ENCODE data around the gene FARS2.

FARS2 gene

GRCh38 chr6:5536644-5537043, 275.3 kb downstream of the FARS2 start:
- no peak overlapping the region for H2BK12ac ChIP-seq (ENCODE audit: low read length)
- WGBS (ENCODE audit: extremely low coverage, insufficient coverage, insufficient read length): no CpG with 5 or more reads among the region's 1 CpG
- no peak overlapping the region for H3K14ac ChIP-seq (ENCODE audit: low read length)
- H3K36me3 ChIP-seq (ENCODE audit: control insufficient read depth in 1 of 2, insufficient read depth in 2 of 2, low read length in 2 of 2): no peaks in the 10 kb centered on the region
- H3K4me2 ChIP-seq (ENCODE audit: low read length): no peak overlapping the region
- H3K4me3 ChIP-seq (ENCODE audit: low read depth, low read length): no peak overlapping the region
- H3K23ac ChIP-seq (ENCODE audit: low read length): no peak overlapping the region
- H2AFZ ChIP-seq (ENCODE audit: insufficient read depth, low read length, poor library complexity): no peak overlapping the region
- H2BK5ac ChIP-seq (ENCODE audit: low read depth, low read length, poor library complexity): no peak overlapping the region
- no peak overlapping the region for H2BK120ac ChIP-seq (ENCODE audit: insufficient read depth, low read length, poor library complexity)
- no peak overlapping the region for H3K18ac ChIP-seq (ENCODE audit: low read length)
- no peaks in the 10 kb centered on the region for H3K4me1 ChIP-seq (ENCODE audit: control insufficient read depth in 1 of 2, insufficient read depth in 2 of 2, low read length in 2 of 2)
- H3K9me3 ChIP-seq (ENCODE audit: insufficient read depth, low read depth, low read length): no peaks in the 10 kb centered on the region
- H3K27me3 ChIP-seq (ENCODE audit: insufficient read depth, low read length): no peaks in the 10 kb centered on the region
- H4K91ac ChIP-seq (ENCODE audit: low read depth, low read length): no peak overlapping the region
- H3K79me2 ChIP-seq (ENCODE audit: control insufficient read depth, insufficient read depth, low read length, poor library complexity): no peaks in the 10 kb centered on the region
- peak in 1 of 2 donors; percentile 52 for DNase-seq
- H4K8ac ChIP-seq (ENCODE audit: low read depth, low read length): no peak overlapping the region
- H2AK5ac ChIP-seq (ENCODE audit: low read length): no peak overlapping the region
- H3K4ac ChIP-seq (ENCODE audit: low read depth, low read length): no peak overlapping the region
- H4K12ac ChIP-seq (ENCODE audit: low read depth, low read length): no peak overlapping the region
- H3K9ac ChIP-seq (ENCODE audit: low read length): no peak overlapping the region
- H3K27ac ChIP-seq (ENCODE audit: low read depth, low read length): no peak overlapping the region
- no peaks in the 10 kb centered on the region for H3K79me1 ChIP-seq (ENCODE audit: low read length)

- H2BK120ac ChIP-seq (ENCODE audit: insufficient read depth, low read length, poor library complexity): no peak overlapping the region
- no peak overlapping the region for H3K14ac ChIP-seq (ENCODE audit: low read length)
- peaks cover under 1% of the 10 kb centered on the region for H3K79me1 ChIP-seq (ENCODE audit: low read length)
- no peak overlapping the region for H4K91ac ChIP-seq (ENCODE audit: low read depth, low read length)
- no peak overlapping the region for H2BK12ac ChIP-seq (ENCODE audit: low read length)
- no peak overlapping the region for H4K8ac ChIP-seq (ENCODE audit: low read depth, low read length)
- DNase-seq: no peak
- no peak overlapping the region for H3K23ac ChIP-seq (ENCODE audit: low read length)
- H3K79me2 ChIP-seq (ENCODE audit: control insufficient read depth, insufficient read depth, low read length, poor library complexity): no peaks in the 10 kb centered on the region
- no peaks in the 10 kb centered on the region for H3K36me3 ChIP-seq (ENCODE audit: control insufficient read depth in 1 of 2, insufficient read depth in 2 of 2, low read length in 2 of 2)
- no peaks in the 10 kb centered on the region for H3K27me3 ChIP-seq (ENCODE audit: insufficient read depth, low read length)
- no peak overlapping the region for H4K12ac ChIP-seq (ENCODE audit: low read depth, low read length)
- no peak overlapping the region for H3K18ac ChIP-seq (ENCODE audit: low read length)
- no peak overlapping the region for H2AFZ ChIP-seq (ENCODE audit: insufficient read depth, low read length, poor library complexity)
- no peak overlapping the region for H3K27ac ChIP-seq (ENCODE audit: low read depth, low read length)
- WGBS (ENCODE audit: extremely low coverage, insufficient coverage, insufficient read length): no CpG with 5 or more reads among the region's 8 CpGs
- no peak overlapping the region for H3K9ac ChIP-seq (ENCODE audit: low read length)
- no peaks in the 10 kb centered on the region for H3K9me3 ChIP-seq (ENCODE audit: insufficient read depth, low read depth, low read length)
- no peaks in the 10 kb centered on the region for H3K4me1 ChIP-seq (ENCODE audit: control insufficient read depth in 1 of 2, insufficient read depth in 2 of 2, low read length in 2 of 2)
- no peak overlapping the region for H2BK5ac ChIP-seq (ENCODE audit: low read depth, low read length, poor library complexity)
- H3K4me3 ChIP-seq (ENCODE audit: low read depth, low read length): no peak overlapping the region
- no peak overlapping the region for H3K4me2 ChIP-seq (ENCODE audit: low read length)
- no peak overlapping the region for H2AK5ac ChIP-seq (ENCODE audit: low read length)
- H3K4ac ChIP-seq (ENCODE audit: low read depth, low read length): no peak overlapping the region
Observed at GRCh38 chr6:5537132-5537531, 275.8 kb downstream of the FARS2 start.

GRCh38 chr6:5537967-5538366, 276.7 kb downstream of the FARS2 start:
- Histone ChIP-seq H3K4me3 (ENCODE audit: low read depth, low read length) (no peak overlapping the region), H3K79me1 (ENCODE audit: low read length) (peaks cover 2% of the 10 kb centered on the region), H3K27me3 (ENCODE audit: insufficient read depth, low read length) (no peaks in the 10 kb centered on the region), H2BK120ac (ENCODE audit: insufficient read depth, low read length, poor library complexity) (no peak overlapping the region), H2BK12ac (ENCODE audit: low read length) (no peak overlapping the region), H4K8ac (ENCODE audit: low read depth, low read length) (no peak overlapping the region), H2BK5ac (ENCODE audit: low read depth, low read length, poor library complexity) (no peak overlapping the region), H2AFZ (ENCODE audit: insufficient read depth, low read length, poor library complexity) (no peak overlapping the region), H3K79me2 (ENCODE audit: control insufficient read depth, insufficient read depth, low read length, poor library complexity) (no peaks in the 10 kb centered on the region), H2AK5ac (ENCODE audit: low read length) (no peak overlapping the region), H3K4me1 (ENCODE audit: control insufficient read depth in 1 of 2, insufficient read depth in 2 of 2, low read length in 2 of 2) (peaks cover 0 to under 1% of the 10 kb centered on the region in 2 experiments), H3K27ac (ENCODE audit: low read depth, low read length) (no peak overlapping the region), H3K23ac (ENCODE audit: low read length) (no peak overlapping the region), H3K4me2 (ENCODE audit: low read length) (no peak overlapping the region), H3K9me3 (ENCODE audit: insufficient read depth, low read depth, low read length) (no peaks in the 10 kb centered on the region), H3K36me3 (ENCODE audit: control insufficient read depth in 1 of 2, insufficient read depth in 2 of 2, low read length in 2 of 2) (no peaks in the 10 kb centered on the region), H3K18ac (ENCODE audit: low read length) (no peak overlapping the region), H3K9ac (ENCODE audit: low read length) (no peak overlapping the region), H4K12ac (ENCODE audit: low read depth, low read length) (no peak overlapping the region), H4K91ac (ENCODE audit: low read depth, low read length) (no peak overlapping the region), H3K4ac (ENCODE audit: low read depth, low read length) (no peak overlapping the region), H3K14ac (ENCODE audit: low read length) (no peak overlapping the region)
- peak in 1 of 2 donors; percentile 40 for DNase-seq
- no CpG with 5 or more reads among the region's 1 CpG for WGBS (ENCODE audit: extremely low coverage, insufficient coverage, insufficient read length)

- Histone ChIP-seq H3K4me3 (ENCODE audit: low read depth, low read length) (no peak overlapping the region), H3K27me3 (ENCODE audit: insufficient read depth, low read length) (no peaks in the 10 kb centered on the region), H2AFZ (ENCODE audit: insufficient read depth, low read length, poor library complexity) (no peak overlapping the region), H3K79me2 (ENCODE audit: control insufficient read depth, insufficient read depth, low read length, poor library complexity) (no peaks in the 10 kb centered on the region), H2AK5ac (ENCODE audit: low read length) (no peak overlapping the region), H3K4ac (ENCODE audit: low read depth, low read length) (no peak overlapping the region), H3K4me2 (ENCODE audit: low read length) (no peak overlapping the region), H3K14ac (ENCODE audit: low read length) (no peak overlapping the region), H3K18ac (ENCODE audit: low read length) (no peak overlapping the region), H2BK5ac (ENCODE audit: low read depth, low read length, poor library complexity) (no peak overlapping the region), H3K79me1 (ENCODE audit: low read length) (peaks cover 2% of the 10 kb centered on the region), H4K91ac (ENCODE audit: low read depth, low read length) (no peak overlapping the region), H3K27ac (ENCODE audit: low read depth, low read length) (no peak overlapping the region), H3K4me1 (ENCODE audit: control insufficient read depth in 1 of 2, insufficient read depth in 2 of 2, low read length in 2 of 2) (peaks cover 0 to 2% of the 10 kb centered on the region in 2 experiments), H3K9me3 (ENCODE audit: insufficient read depth, low read depth, low read length) (no peaks in the 10 kb centered on the region), H3K23ac (ENCODE audit: low read length) (no peak overlapping the region), H2BK12ac (ENCODE audit: low read length) (no peak overlapping the region), H2BK120ac (ENCODE audit: insufficient read depth, low read length, poor library complexity) (no peak overlapping the region), H3K36me3 (ENCODE audit: control insufficient read depth in 1 of 2, insufficient read depth in 2 of 2, low read length in 2 of 2) (no peaks in the 10 kb centered on the region), H4K8ac (ENCODE audit: low read depth, low read length) (no peak overlapping the region), H3K9ac (ENCODE audit: low read length) (no peak overlapping the region), H4K12ac (ENCODE audit: low read depth, low read length) (no peak overlapping the region)
- no peak for DNase-seq
- WGBS (ENCODE audit: extremely low coverage, insufficient coverage, insufficient read length): no CpG with 5 or more reads among the region's 8 CpGs
Observed at GRCh38 chr6:5540370-5540769, 279.1 kb downstream of the FARS2 start.
